Endometrial microvascular endothelial cells (primary cell): ENCODE data around the gene FAM200C. TPM values are rescaled to one million over a fixed set of nuclear protein-coding genes. Genes with fewer than 3 reads are reported as not detected.
"Not testable (repeated sequence)": the region's sequence is repeated elsewhere in the genome, so short reads cannot be mapped to it uniquely, and the experiment has no call there.

Source experiments
- in situ Hi-C: cut with HindIII; loops from 2 replicates; pipeline ENCODE4 v1.10.0; 2017; ENCODE audit warnings: low sequenced_read_pairs, low pct_unique_long_range_greater_than_20kb; ENCODE audit errors: inconsistent ontology term
- total RNA-seq: library from RNA; depleted of rRNA; stranded (reverse); fragments of >200 nt; gene quantifications from one replicate; pipeline ENCODE4 v1.2.3, GENCODE V29; 2015; ENCODE audit errors: inconsistent ontology term

Gene FAM200C
- 1.0 TPM for total RNA-seq

DNA sequence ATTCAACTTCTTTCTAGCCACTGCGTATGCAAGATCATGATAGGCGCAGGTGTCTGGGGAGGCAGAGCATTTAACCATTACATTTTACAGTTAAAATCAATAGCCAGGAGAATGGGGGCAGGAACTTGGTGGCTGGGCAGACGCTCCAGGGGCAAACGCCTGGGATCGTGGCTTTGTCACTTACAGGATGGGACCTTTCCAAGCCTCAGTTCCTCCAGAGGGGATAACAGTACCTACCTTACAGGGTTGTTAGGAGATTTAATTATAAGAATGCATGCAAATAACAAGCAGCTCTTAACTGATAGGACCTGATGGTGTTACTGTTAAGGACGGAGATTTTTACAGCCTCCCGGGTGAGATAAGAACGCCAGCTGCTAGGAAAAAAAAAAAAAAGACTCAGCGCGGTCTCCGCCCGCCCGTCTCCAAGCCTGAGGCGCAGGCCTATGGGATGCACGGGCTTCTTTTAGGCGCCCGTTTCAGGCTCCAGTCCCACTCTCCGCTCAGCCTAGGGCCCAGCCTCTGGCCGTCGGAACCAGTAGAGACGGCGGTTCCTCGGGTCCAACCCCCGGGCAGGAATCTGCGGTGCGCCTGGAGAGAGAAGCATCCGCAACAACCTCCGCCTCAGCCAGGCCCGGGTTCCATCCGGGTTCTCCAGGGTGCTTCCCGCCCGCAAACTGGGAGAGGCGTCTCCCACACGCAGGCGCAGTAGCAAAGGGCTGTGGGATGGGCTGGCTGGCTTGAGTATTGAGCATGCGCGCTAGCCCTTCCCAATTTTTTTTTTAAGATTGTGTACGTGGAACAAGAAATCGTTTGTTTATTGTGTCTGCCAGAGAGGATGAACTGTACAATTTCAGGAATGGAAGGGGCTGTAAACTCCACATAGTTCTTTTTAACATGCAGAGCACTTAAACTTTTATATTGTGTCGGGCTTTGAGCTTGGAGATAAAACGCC is at the start of gene FAM200C:
Gene FAM200C (minus strand): TSS at position 653 of the 952 bp plus-strand sequence. CDS start 4,564 bp downstream, outside the sequence.
- in situ Hi-C loops: no loop called here

DNA sequence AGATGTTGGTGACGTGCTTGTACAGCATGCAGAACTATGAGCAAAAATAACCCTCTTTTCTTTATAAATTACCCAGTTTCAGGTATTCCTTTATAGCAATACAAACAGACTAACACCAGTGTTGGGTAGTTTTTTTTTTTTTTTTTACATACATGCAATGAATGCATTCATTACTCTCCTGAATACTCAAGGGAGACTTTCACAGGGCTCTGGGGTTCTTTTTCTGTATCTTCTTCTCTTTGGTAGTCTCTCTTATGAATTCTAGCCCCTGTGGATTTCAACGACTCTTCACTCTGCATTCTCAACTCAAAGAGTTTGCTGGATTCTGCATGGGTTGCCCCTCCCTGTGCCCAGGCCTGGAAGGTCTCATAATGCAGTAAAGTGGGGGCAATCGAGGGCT is 49.6 kb upstream of the FAM200C start:
- in situ Hi-C loops: no loop called here

DNA sequence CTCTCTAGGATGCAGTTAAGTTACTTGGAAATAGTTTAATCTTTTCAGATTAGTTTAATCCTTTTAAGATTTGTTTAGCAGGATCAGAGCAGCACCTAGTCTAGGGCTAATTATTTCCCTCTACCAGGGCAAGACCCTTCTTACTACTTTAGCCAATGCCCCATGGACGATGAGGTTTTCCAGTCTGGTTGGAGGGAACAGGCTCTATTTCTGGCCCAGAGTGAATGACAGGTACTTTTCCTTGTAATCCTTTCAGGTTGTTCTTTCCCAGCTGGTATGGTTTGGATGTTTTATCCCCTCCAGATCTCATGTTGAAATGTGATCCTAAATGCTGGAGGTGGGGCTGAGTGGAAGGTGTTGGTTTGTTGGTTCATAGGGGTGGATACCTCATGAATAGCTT is 49.0 kb upstream of the FAM200C start:
- in situ Hi-C loops: no loop called here

DNA sequence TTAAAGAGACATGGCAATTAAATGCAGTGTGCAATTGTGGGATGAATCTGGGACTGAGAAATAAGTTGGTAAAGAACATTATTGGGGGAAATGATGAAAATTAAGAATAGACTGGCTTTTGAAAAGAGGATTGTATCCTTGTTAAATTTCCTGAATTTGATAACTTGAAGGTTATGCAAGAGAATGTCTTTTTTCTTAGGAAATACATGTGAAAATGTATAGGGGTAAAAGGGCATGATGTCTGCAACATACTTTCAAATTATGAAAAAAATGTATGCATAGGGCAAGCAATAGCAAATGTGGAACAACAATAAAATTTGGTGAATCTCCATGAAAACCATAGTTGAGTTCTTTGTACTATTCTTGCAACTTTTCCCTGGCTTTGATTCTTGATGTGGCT is 45.9 kb upstream of the FAM200C start:
- in situ Hi-C loops: no loop called here

DNA sequence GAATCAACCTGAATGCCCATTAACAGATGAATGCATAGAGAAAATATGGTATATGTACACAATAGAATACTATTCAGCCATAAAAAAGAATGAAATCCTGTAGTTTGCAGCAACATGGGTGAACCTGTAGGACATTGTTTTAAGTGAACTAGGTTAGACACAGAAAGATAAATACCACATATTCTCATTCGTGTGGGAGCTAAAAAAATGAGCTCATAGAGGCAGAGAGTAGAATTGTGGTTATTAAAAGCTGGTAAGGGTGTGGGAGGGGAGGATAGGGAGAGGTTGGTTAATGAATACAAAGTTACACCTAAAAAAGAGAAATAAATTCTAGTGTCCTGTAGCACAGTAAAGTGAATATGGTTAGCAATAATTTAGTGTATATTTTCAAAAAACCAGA is 45.3 kb upstream of the FAM200C start:
- in situ Hi-C loops: no loop called here

GRCh38 chr5:160444407-160444806 is 44.6 kb upstream of the FAM200C start:
- in situ Hi-C loops: no loop called here

- in situ Hi-C loops: no loop called here
Observed at GRCh38 chr5:160442824-160443431, 43.1 kb upstream of the FAM200C start.

DNA sequence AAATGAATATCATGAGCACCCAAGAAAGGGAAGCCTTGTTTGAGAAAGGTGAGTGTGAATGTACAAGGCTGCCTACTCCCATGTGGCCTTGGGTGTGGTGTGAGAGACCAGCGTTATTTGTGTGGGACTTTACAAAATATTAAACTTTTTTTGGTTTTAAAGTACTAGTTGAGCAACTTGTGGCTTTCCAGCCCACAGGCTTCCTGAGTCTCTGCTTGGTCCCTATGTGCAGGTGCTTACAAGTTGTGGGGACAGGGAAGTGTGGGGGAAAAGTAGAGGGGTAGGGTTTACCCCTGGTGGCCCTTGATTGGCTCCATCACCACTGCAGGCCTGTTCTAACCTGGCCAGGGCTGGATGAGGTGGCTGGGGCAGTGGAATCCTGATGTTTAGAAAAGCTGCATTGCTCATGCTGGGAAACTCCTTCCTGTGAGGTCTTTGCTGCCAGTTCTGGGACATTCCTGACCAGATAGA is 41.5 kb upstream of the FAM200C start:
- in situ Hi-C loops: no loop called here

DNA sequence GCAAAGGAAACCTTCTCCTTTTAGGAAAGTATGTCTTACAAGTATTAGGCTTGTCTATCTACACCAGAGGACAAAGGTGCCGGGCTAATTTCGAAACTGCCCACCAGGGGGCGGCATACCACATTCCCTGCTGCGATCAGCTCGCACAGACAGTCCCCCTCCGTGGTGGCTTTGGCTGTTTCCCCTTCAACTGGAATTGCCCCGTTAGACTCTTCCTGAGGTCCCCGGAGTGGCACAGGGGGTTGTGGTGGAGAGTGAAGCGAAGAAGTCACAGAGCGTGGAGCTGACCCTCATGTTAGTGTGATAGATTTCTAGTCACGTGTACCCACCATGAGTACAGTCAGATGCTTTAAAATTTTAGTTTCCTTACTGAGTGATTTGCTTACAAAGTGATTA is 39.3 kb upstream of the FAM200C start:
- in situ Hi-C loops: no loop called here

- in situ Hi-C loops: no loop called here
Observed at GRCh38 chr5:160438316-160439204, 38.7 kb upstream of the FAM200C start.

DNA sequence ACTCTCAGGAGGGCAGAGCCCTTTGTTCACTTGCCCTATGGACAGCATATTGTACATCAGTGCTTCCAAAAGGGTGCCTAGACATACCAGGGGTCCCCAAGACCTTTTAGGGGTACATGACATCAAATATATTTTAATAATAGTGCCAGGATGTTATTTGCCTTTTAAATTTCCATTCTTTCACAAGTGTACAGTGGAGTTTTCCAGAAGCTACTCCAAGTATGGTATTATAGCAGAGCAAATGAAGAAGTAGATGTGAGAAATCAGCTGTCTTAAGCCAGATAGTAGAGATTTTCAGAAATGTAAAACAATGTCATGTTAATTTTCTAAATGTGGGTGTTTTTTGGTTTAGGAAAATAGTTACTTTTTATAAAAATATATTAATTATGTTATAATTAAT is 37.4 kb upstream of the FAM200C start:
- in situ Hi-C loops: no loop called here

DNA sequence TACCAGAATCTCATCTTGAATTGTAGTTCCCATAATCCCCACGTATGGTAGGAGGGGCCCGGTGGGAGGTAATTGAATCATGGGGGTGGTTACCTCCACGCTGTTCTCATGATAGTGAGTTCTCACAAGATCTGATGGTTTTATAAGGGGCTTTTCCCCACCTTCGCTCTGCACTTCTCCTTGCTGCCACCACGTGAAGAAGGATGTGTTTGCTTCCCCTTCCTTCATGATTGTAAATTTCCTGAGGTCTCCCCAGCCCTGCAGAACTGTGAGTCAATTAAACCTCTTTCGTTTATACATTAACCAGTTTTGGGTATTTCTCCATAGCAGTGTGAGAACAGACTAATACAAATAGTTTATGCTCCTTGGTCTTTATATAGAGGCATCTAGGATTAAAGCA is 36.8 kb upstream of the FAM200C start:
- in situ Hi-C loops: not testable (repeated sequence)

GRCh38 chr5:160436017-160436416 is 36.2 kb upstream of the FAM200C start:
- in situ Hi-C loops: no loop called here

DNA sequence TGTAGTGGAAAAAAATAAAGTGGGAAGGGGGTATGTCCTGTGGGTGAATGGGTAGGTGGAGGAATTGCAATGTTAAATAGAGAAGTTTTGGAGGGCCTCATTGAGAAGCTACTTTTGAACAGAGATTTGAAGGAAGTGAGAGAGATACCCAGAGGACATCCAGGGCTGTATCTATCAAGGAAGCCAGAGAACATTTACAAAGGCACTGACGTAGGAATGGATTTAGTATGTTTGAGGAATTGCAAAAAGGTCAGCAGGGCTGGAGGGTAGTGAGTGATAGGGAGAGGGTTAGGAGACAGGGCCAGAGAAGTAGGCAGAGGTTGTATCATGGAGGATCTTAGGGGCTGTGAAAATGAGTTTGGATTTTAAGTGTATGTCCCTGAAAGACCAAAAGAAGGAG is 35.7 kb upstream of the FAM200C start:
- in situ Hi-C loops: no loop called here

GRCh38 chr5:160434022-160434531 is 34.2 kb upstream of the FAM200C start:
- in situ Hi-C loops: no loop called here

DNA sequence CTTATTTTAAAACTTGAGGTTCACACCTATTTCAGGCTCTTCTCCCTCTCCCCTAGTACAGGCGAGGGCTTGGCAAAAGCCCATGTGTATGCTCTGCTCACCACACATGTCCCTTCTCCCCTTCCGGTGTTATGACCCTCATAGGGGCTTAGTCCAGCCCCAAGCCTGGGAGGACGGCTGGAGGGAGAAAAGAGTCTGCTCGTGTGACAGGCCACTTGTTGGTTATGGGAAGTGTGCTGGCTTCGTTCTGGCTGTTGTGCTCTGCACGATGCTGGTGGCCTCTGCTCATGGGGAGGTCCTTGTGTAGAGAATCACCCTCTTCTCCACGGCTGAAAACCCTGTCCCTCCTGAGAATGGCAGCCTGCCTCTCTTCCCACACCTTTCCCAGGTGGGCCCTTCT is 32.9 kb upstream of the FAM200C start:
- in situ Hi-C loops: no loop called here

DNA sequence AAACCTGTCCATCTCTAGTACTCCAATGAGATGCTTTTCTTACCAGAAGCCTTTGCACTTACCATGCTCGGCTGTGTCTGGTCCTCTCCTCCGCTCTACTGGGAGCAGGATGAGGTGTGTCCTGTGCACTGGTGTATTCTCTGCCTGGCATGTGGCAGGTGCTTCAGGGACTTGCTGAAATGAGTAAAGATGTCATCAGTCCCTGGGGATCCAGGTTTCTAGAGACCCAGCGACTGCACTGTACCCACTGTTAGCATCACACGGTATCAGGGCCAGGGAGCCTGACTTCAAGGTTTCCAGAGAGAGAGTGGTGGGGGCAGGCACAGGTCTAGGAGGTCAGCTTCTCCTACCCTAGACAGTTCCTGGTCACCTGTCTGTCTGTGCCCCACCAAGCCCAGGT is 32.3 kb upstream of the FAM200C start:
- in situ Hi-C loops: no loop called here

DNA sequence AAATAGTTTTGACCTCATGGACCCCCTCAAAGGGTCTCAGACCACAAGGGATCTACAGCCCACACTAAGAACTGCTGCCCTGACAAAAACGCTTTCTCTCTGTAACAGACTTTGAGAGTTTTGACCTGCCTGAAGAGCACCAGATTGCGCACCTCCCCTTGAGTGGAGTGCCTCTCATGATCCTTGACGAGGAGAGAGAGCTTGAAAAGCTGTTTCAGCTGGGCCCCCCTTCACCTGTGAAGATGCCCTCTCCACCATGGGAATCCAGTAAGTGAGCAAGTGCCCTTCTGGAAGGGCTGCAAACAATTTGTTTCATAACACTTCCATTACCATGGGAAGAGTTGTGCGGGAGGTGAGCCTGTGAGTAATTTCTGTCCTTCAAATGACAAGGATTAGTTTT is 27.8 kb upstream of the FAM200C start:
- in situ Hi-C loops: no loop called here

DNA sequence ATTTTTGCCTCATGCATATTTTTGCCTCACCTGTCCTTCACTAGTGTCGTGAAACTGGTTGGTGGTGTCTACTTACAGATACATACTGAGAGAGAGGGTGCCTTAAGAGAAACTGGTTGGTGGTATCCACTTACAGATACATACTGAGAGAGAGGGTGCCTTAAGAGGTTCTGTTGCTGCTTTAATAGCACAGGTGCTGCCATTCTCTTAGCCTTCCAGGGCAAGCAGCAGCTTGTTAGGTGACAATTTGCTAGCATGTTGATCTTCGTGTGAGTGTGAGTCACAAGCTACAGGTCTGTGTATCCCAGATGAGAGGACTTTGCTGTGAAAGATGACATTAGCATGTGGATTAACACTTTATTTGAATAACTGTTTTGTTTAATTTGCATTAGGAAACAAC is 23.2 kb upstream of the FAM200C start:
- in situ Hi-C loops: no loop called here
